Measurements from ENCODE around the gene KCMF1. TPM values are rescaled to one million over a fixed set of nuclear protein-coding genes. Genes with fewer than 3 reads are reported as not detected.
A peak's percentile ranks its signal among the peaks of the same experiment; 100 is the strongest.
"Not testable (repeated sequence)": the region's sequence is repeated elsewhere in the genome, so short reads cannot be mapped to it uniquely, and the experiment has no call there.

The KCMF1 gene
- polyA plus RNA-seq, 2 of the 4 experiments (the other 2 are of a cell fraction) = 77.8 to 221 TPM

DNA sequence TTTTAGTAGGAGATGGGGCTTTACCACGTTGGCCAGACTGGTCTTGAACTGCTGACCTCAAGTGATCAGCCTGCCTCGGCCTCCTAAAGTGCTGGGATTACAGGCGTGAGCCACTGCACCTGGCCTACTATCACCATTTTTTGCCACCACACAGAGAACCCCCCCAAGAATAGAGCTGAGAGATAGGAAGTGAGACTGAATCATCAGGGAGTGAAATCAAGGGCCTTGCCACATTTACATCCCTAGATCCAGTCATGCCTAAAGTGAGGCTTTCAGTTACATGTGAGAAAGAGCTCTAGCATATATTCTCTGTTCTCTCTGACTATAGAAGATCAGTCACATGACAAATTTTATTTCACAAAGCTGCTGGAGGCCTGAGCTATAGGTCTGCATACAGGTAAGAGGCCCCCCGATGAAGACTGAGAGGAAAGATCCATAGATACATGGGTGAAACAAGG lies 28.0 kb upstream of the KCMF1 start:
- Histone ChIP-seq H3K4me1 (peaks cover 41% of the 10 kb centered on the region), H3K9me3 (no peaks in the 10 kb centered on the region), H3K4me3 (no peak overlapping the region), H3K4me2 (no peak overlapping the region), H3K27ac (no peak overlapping the region)
- ATAC-seq = no peak
- CTCF ChIA-PET = interaction anchor here (16.4 kb wide), 1 partner anchor 15 kb away, joined by 260 read pairs; no protein-coding TSS in a partner anchor
- no peak for FAIRE-seq
- POLR2A ChIA-PET = interaction anchor here (1.1 kb wide), 1 partner anchor 16 kb away, joined by 4 read pairs; no protein-coding TSS in a partner anchor
- DNase-seq (ENCODE audit: low read depth in 1 of 2, low spot score in 1 of 2) = no peak
- TF ChIP-seq RNF2 (IDR thresholded peaks at IDR 0.05; ENCODE audit: borderline replicate concordance, low read depth) = no peak
- no peak for TF ChIP-seq HDAC2 (IDR thresholded peaks at IDR 0.05)
- TF ChIP-seq MYC (IDR thresholded peaks at IDR 0.05; ENCODE audit: borderline replicate concordance, low read length) = no peak
- no peak for TF ChIP-seq NPAS2 (CRISPR knock-in tag; IDR thresholded peaks at IDR 0.05; ENCODE audit: borderline replicate concordance)
- no peak for TF ChIP-seq ESRRA (IDR thresholded peaks at IDR 0.05; ENCODE audit: borderline replicate concordance, low read length)
- TF ChIP-seq EP300 (IDR thresholded peaks at IDR 0.05) = no peak
- TF ChIP-seq SREBF2 (IDR thresholded peaks at IDR 0.05) = no peak
- no peak for TF ChIP-seq RCOR1 (IDR thresholded peaks at IDR 0.05; ENCODE audit: low read depth, low read length)
- TF ChIP-seq SMC3 (IDR thresholded peaks at IDR 0.05) = no peak
- TF ChIP-seq HES2 (IDR thresholded peaks at IDR 0.05) = no peak
- no peak for TF ChIP-seq ZNF302 (CRISPR knock-in tag; IDR thresholded peaks at IDR 0.05)
- no peak for TF ChIP-seq CHD2 (IDR thresholded peaks at IDR 0.05; ENCODE audit: low read length, partially characterized antibody)
- TF ChIP-seq ZFP36 (IDR thresholded peaks at IDR 0.05; ENCODE audit: borderline replicate concordance, partially characterized antibody) = no peak
- TF ChIP-seq RARB (CRISPR knock-in tag; IDR thresholded peaks at IDR 0.05) = no peak
- WGBS (ENCODE audit: missing lambda C conversion rate) = 90% methylated on average over 4 of the region's 4 CpGs

- Histone ChIP-seq H3K4me1 (peaks cover 34% of the 10 kb centered on the region), H3K4me2 (no peak overlapping the region), H3K9me3 (no peaks in the 10 kb centered on the region), H3K27ac (peak overlapping the region in 1 of 2 experiments; percentile 88; a peak in 3 of 6 replicates), H3K4me3 (no peak overlapping the region)
- TF ChIP-seq, protein P1, sequence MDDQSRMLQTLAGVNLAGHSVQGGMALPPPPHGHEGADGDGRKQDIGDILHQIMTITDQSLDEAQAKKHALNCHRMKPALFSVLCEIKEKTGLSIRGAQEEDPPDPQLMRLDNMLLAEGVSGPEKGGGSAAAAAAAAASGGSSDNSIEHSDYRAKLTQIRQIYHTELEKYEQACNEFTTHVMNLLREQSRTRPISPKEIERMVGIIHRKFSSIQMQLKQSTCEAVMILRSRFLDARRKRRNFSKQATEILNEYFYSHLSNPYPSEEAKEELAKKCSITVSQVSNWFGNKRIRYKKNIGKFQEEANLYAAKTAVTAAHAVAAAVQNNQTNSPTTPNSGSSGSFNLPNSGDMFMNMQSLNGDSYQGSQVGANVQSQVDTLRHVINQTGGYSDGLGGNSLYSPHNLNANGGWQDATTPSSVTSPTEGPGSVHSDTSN (IDR thresholded peaks at IDR 0.05) = no peak
- no peak for TF ChIP-seq ZNF302 (CRISPR knock-in tag; IDR thresholded peaks at IDR 0.05)
- no peak for TF ChIP-seq HDAC2 (IDR thresholded peaks at IDR 0.05)
- no peak for TF ChIP-seq GATA3 (IDR thresholded peaks at IDR 0.05; ENCODE audit: borderline replicate concordance)
- no peak for TF ChIP-seq RCOR1 (IDR thresholded peaks at IDR 0.05; ENCODE audit: low read depth, low read length)
- 92% methylated on average over 7 of the region's 7 CpGs for WGBS (ENCODE audit: missing lambda C conversion rate)
- FAIRE-seq = no peak
- CTCF ChIA-PET = interaction anchor here (2.4 to 16.4 kb wide), 4 partner anchors 7 to 26 kb away, joined by 13 to 260 read pairs (median 23); partner anchors contain the start of gene KCMF1
- DNase-seq (ENCODE audit: low read depth in 1 of 2, low spot score in 1 of 2) = no peak
- no peak for ATAC-seq
- POLR2A ChIA-PET = no interaction called here
Observed at GRCh38 chr2:84944295-84944909, 26.6 kb upstream of the KCMF1 start.

GRCh38 chr2:84945838-84946203 lies 25.1 kb upstream of the KCMF1 start:
- FAIRE-seq = not testable (repeated sequence)
- WGBS (ENCODE audit: missing lambda C conversion rate) = 36% methylated on average over 2 of the region's 3 CpGs
- POLR2A ChIA-PET = interaction anchor here (0.8 to 2.6 kb wide), 4 partner anchors 13 to 25 kb away, joined by 3 to 30 read pairs (median 16); partner anchors contain the start of gene KCMF1

More at GRCh38 chr2:84945838-84946203, 25.1 kb upstream of the KCMF1 start:
- H3K4me2 ChIP-seq = peak overlapping the region; percentile 81
- peak overlapping the region; percentile 84 to 88 for H3K27ac ChIP-seq
- DNase-seq (ENCODE audit: low read depth in 1 of 2, low spot score in 1 of 2); H3K9me3 ChIP-seq; H3K4me3 ChIP-seq: not testable (repeated sequence)
- ATAC-seq = peak; percentile 12 to 22; a peak in 4 of 6 replicates
- peaks cover 26% of the 10 kb centered on the region for H3K4me1 ChIP-seq
- CTCF ChIA-PET = interaction anchor here (0.6 to 16.4 kb wide), 11 partner anchors 9 to 693 kb away, joined by 3 to 260 read pairs (median 4); partner anchors contain the start of gene KCMF1
